NCI-H345 treated with DMSO at 0.1 percent for 48 hours (cell line): ENCODE results near the gene GABRG3.

Experiments
- DNase-seq: peaks from one replicate; lab custom pipeline; 2025; ENCODE audit not compliant: unreplicated experiment; lab: John Stamatoyannopoulos, UW

The GABRG3 gene

GRCh38 chr15:27490867-27491595 is 520.0 kb downstream of the GABRG3 start:
- no peak for DNase-seq

- DNase-seq, result no peak
Measured at GRCh38 chr15:27491666-27492621, 521.0 kb downstream of the GABRG3 start.

- DNase-seq, result no peak
Measured at GRCh38 chr15:27495963-27496459, 525.0 kb downstream of the GABRG3 start.

GRCh38 chr15:27498700-27499099 is 527.7 kb downstream of the GABRG3 start:
- no peak for DNase-seq

GRCh38 chr15:27499191-27499590 is 528.2 kb downstream of the GABRG3 start:
- DNase-seq, result no peak

- DNase-seq, result no peak
Measured at GRCh38 chr15:27499719-27500118, 528.7 kb downstream of the GABRG3 start.

GRCh38 chr15:27500206-27500605 is 529.2 kb downstream of the GABRG3 start:
- no peak for DNase-seq

- no peak for DNase-seq
Measured at GRCh38 chr15:27506752-27507151, 535.8 kb downstream of the GABRG3 start.

- no peak for DNase-seq
Measured at GRCh38 chr15:27509014-27509413, 538.0 kb downstream of the GABRG3 start.

GRCh38 chr15:27512281-27513001 is 541.5 kb downstream of the GABRG3 start:
- no peak for DNase-seq

GRCh38 chr15:27514526-27514925 is 543.5 kb downstream of the GABRG3 start:
- DNase-seq, result no peak

- DNase-seq, result no peak
Measured at GRCh38 chr15:27527490-27528067, 556.6 kb downstream of the GABRG3 start.

- no peak for DNase-seq
Measured at GRCh38 chr15:27529399-27529798, 558.4 kb downstream of the GABRG3 start.

GRCh38 chr15:27530994-27531393 is 560.0 kb downstream of the GABRG3 start:
- no peak for DNase-seq

GRCh38 chr15:27532358-27532757 is 561.4 kb downstream of the GABRG3 start:
- no peak for DNase-seq

GRCh38 chr15:27535445-27536129 is 564.6 kb downstream of the GABRG3 start:
- no peak for DNase-seq

- peak; percentile 82 for DNase-seq
Measured at GRCh38 chr15:27538325-27538724, 567.3 kb downstream of the GABRG3 start.

- no peak for DNase-seq
Measured at GRCh38 chr15:27541581-27541980, 570.6 kb downstream of the GABRG3 start.

- DNase-seq, result peak; percentile 31
Measured at GRCh38 chr15:27545494-27546255, 574.7 kb downstream of the GABRG3 start.

GRCh38 chr15:27549746-27550145 is 578.8 kb downstream of the GABRG3 start:
- DNase-seq, result no peak
